Measurements from ENCODE around the gene ADAMTS8. TPM values are rescaled to one million over a fixed set of nuclear protein-coding genes. Genes with fewer than 3 reads are reported as not detected.

Gene ADAMTS8
- total RNA-seq, 2 experiments from 2014 or later: not detected

DNA sequence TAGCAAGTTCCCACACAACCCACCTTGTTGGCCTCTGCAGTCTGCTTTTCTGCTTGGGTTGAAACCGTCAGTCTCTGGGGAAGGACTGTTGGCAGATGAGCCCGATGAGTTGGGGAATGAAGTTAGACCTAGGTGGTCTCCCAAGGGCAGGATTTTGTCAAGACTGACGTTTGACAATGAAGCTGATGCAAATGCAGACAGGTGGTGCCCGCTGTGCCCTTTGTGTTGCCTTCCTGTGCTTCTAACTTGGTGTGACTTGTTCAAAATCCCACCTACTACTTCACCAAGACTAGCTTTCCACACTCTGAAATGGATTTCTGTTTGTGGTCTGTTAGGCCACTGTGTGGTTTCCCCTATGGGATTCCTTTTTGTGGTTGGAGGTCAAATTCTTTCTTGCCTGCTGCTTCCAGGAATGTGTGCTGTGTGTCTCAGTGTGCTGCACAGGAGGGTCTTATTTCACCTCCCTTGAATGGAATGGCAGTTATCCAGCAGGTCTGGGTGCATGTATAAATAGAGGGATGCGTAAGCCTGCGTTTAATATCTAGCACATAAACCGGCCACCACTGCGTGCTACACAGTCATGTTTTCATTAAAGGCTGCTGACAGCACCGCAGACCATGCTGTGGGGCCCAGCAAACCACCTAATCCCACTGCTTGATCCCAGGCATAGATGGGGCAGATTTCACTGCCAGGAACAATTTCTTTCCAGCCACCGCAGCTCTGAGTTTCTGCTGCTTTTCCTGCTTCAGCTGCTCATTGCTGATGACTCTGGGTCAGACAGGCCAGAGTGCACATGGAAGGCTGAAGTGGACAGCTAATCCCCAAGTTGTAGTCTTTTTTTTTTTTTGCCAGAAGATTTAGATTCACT lies 44.8 kb downstream of the ADAMTS8 start:
- peaks cover 14% of the 10 kb centered on the region for H3K4me1 Mint-ChIP-seq
- CTCF ChIA-PET: interaction anchor here (0.6 kb wide), 1 partner anchor 727 kb away, joined by 3 read pairs; no protein-coding TSS in a partner anchor
- no peak overlapping the region for H3K4me3 Mint-ChIP-seq
- POLR2A ChIA-PET: interaction anchor here (0.6 kb wide), 1 partner anchor 132 kb away, joined by 3 read pairs; no protein-coding TSS in a partner anchor
- H3K27ac Mint-ChIP-seq: no peak overlapping the region
- H3K9me3 Mint-ChIP-seq: no peaks in the 10 kb centered on the region
- H3K27me3 Mint-ChIP-seq: no peaks in the 10 kb centered on the region
- H3K36me3 Mint-ChIP-seq (ENCODE audit: low read depth): no peaks in the 10 kb centered on the region
- DNase-seq: no peak

- no peak overlapping the region for H3K27ac Mint-ChIP-seq
- POLR2A ChIA-PET: no interaction called here
- H3K36me3 Mint-ChIP-seq (ENCODE audit: low read depth): no peaks in the 10 kb centered on the region
- peaks cover 6% of the 10 kb centered on the region for H3K4me1 Mint-ChIP-seq
- CTCF ChIA-PET: no interaction called here
- no peak overlapping the region for H3K4me3 Mint-ChIP-seq
- no peaks in the 10 kb centered on the region for H3K9me3 Mint-ChIP-seq
- no peak for DNase-seq
- H3K27me3 Mint-ChIP-seq: peaks cover 2% of the 10 kb centered on the region
These were observed 47.1 kb downstream of the ADAMTS8 start for GRCh38 chr11:130381317-130381716.

DNA sequence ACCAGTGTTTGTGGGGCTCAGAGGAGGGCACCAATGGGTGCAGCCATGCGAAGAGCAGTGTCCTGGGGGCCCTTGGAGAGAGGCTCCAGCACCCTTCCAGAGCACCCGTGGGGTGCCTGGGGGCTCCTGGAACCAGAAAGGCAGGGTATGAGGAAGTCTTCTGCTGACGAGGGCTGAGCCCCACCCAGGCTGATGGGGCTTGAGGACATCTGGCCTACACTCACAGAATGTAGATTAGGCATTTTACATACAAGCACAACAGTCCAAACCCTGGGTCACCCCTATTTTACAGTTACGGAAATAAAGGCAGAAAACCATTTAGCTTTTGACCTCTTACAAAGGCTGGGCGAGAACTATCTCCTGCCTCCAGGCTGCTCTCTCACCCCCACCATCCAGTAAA lies 47.6 kb downstream of the ADAMTS8 start:
- Mint-ChIP-seq H3K27me3 (peaks cover 2% of the 10 kb centered on the region), H3K9me3 (no peaks in the 10 kb centered on the region), H3K4me3 (no peak overlapping the region), H3K36me3 (ENCODE audit: low read depth) (no peaks in the 10 kb centered on the region), H3K4me1 (peaks cover 6% of the 10 kb centered on the region), H3K27ac (no peak overlapping the region)
- ChIA-PET POLR2A (no interaction called here), CTCF (no interaction called here)
- DNase-seq: no peak

DNA sequence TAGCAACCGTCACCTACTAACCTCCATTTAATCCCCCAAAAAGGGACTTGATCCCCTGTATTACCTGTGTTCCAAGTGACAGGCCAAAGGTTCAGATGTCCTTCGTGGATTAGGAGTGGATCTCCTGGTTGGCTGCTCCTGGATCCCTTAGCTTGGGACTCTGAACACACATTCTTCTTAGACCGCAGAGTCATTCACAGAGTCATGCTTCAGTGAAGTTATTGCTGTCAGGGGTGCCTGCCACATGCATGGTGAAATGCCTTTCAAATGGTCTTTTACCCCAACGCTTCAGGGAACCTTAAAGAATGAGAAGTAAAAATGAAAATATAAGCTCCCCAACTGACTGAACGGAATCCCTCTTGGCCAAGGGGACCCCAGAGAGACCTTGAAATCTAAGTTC lies 49.1 kb downstream of the ADAMTS8 start:
- no peaks in the 10 kb centered on the region for H3K9me3 Mint-ChIP-seq
- no peak for DNase-seq
- H3K27me3 Mint-ChIP-seq: peaks cover 3% of the 10 kb centered on the region
- no peak overlapping the region for H3K27ac Mint-ChIP-seq
- ChIA-PET POLR2A (no interaction called here), CTCF (no interaction called here)
- no peak overlapping the region for H3K4me3 Mint-ChIP-seq
- peaks cover 6% of the 10 kb centered on the region for H3K4me1 Mint-ChIP-seq
- H3K36me3 Mint-ChIP-seq (ENCODE audit: low read depth): no peaks in the 10 kb centered on the region

GRCh38 chr11:130370845-130371590 lies 57.4 kb downstream of the ADAMTS8 start:
- Mint-ChIP-seq H3K4me3 (no peak overlapping the region), H3K4me1 (no peaks in the 10 kb centered on the region), H3K27me3 (peaks cover 1% of the 10 kb centered on the region), H3K27ac (no peak overlapping the region), H3K36me3 (ENCODE audit: low read depth) (no peaks in the 10 kb centered on the region), H3K9me3 (no peaks in the 10 kb centered on the region)
- no peak for DNase-seq
- CTCF ChIA-PET: interaction anchor here (0.7 to 1.2 kb wide), 2 partner anchors 27 to 100 kb away, joined by 3 to 4 read pairs; no protein-coding TSS in a partner anchor
- POLR2A ChIA-PET: no interaction called here

DNA sequence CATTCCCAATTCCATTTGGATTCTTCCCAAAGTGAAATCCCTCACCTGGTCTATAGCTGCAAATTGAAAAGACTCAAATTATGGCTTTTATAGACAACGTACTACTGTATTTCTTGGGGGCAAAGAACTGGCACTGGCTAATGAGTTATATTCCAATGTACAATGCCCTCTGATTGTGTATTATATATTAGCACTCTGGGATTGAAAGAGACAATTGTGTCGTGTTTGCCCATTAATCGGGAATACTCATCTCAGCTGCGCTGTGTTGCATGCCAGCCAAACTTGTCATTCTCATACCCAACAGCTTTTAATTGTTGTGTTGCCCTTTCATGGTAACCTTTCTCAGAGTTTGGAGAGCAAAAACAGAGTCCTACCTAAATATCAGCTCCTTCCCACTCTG lies 58.7 kb downstream of the ADAMTS8 start:
- no peaks in the 10 kb centered on the region for H3K9me3 Mint-ChIP-seq
- H3K4me3 Mint-ChIP-seq: no peak overlapping the region
- H3K4me1 Mint-ChIP-seq: no peaks in the 10 kb centered on the region
- H3K27ac Mint-ChIP-seq: no peak overlapping the region
- H3K27me3 Mint-ChIP-seq: no peaks in the 10 kb centered on the region
- CTCF ChIA-PET: interaction anchor here (1.2 kb wide), 1 partner anchor 99 kb away, joined by 3 read pairs; no protein-coding TSS in a partner anchor
- H3K36me3 Mint-ChIP-seq (ENCODE audit: low read depth): no peaks in the 10 kb centered on the region
- DNase-seq: no peak
- POLR2A ChIA-PET: no interaction called here

- no peaks in the 10 kb centered on the region for H3K9me3 Mint-ChIP-seq
- ChIA-PET CTCF (interaction anchor here (1.3 kb wide), 1 partner anchor 18 kb away, joined by 3 read pairs; no protein-coding TSS in a partner anchor), POLR2A (no interaction called here)
- no peaks in the 10 kb centered on the region for H3K36me3 Mint-ChIP-seq (ENCODE audit: low read depth)
- no peaks in the 10 kb centered on the region for H3K27me3 Mint-ChIP-seq
- no peak overlapping the region for H3K27ac Mint-ChIP-seq
- no peaks in the 10 kb centered on the region for H3K4me1 Mint-ChIP-seq
- DNase-seq: no peak
- no peak overlapping the region for H3K4me3 Mint-ChIP-seq
These were observed 59.2 kb downstream of the ADAMTS8 start for GRCh38 chr11:130369141-130369691.

DNA sequence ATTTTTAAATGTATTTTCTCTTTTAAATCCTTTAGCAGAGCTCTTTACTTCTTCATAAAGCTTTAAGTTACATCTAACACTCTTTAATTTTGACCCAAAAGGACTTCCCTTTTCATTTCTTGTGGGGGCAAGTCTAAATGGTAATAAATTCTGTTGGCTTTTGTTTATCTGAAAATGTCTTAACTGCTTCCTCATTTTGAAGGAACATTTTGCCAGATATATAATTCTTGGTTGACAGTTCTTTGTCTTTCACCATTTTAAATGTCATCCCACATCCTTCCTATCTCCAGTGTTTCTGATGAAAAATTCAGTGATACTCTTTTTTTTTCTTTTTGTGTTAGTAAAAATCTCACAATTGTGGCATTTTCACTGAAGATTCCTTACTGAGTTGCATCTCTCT lies 69.0 kb downstream of the ADAMTS8 start:
- H3K9me3 Mint-ChIP-seq: peaks cover 16% of the 10 kb centered on the region
- POLR2A ChIA-PET: no interaction called here

DNA sequence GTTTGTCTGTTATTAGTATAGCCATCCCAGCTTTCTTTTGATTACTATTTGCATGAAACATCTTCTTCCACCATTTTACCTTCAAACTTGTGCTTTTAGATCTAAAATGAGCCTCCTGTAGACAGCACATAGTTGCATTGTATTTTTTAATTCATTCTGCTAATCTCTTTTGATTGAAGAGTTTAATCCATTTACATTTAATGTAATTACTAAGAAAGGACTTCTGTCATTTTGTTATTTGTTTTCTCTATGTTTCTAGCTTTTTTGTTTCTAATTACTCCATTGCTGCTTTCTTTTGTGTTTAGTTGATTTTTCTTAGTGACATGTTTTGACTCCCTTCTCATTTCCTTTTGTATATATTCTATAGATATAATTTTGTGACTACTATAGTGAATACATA lies 70.0 kb downstream of the ADAMTS8 start:
- DNase-seq: no peak
- Mint-ChIP-seq H3K27me3 (peaks cover 2% of the 10 kb centered on the region), H3K9me3 (peaks cover 21% of the 10 kb centered on the region), H3K27ac (no peak overlapping the region), H3K4me3 (no peak overlapping the region), H3K4me1 (no peaks in the 10 kb centered on the region), H3K36me3 (ENCODE audit: low read depth) (no peaks in the 10 kb centered on the region)
- POLR2A ChIA-PET: no interaction called here
- CTCF ChIA-PET: no interaction called here

More for the DNA sequence above, 69.0 kb downstream of the ADAMTS8 start:
- Mint-ChIP-seq H3K4me1 (no peaks in the 10 kb centered on the region), H3K36me3 (ENCODE audit: low read depth) (no peaks in the 10 kb centered on the region), H3K27ac (no peak overlapping the region), H3K27me3 (peaks cover 1% of the 10 kb centered on the region), H3K4me3 (no peak overlapping the region)
- CTCF ChIA-PET: interaction anchor here (0.9 kb wide), 1 partner anchor 451 kb away, joined by 3 read pairs; no protein-coding TSS in a partner anchor
- DNase-seq: no peak

Other genes starting within 250 kb of the ADAMTS8 start
- gene ZBTB44, start 113.7 kb downstream of the ADAMTS8 start, total RNA-seq: 10 to 100 TPM; 55.4 to 61.5 TPM
- gene ADAMTS15, start 20.0 kb upstream of the ADAMTS8 start, total RNA-seq: under 1 TPM; 0.04 to 0.05 TPM

Data from activated CD4-positive, alpha-beta T cell treated with anti-CD3 and anti-CD28 coated beads, Interleukin-2, amount 10 ng/mL, durations not matched to agents 7 days and 5 days (primary cell).